Measurements from ENCODE around the gene PTPRE. TPM values are rescaled to one million over a fixed set of nuclear protein-coding genes. Genes with fewer than 3 reads are reported as not detected.

Gene PTPRE
- total RNA-seq, 1 experiment from 2014 or later = 12.3 TPM

GRCh38 chr10:128080641-128081040 is 173.7 kb downstream of the PTPRE start:
- TF ChIP-seq EZH2phosphoT487 (IDR thresholded peaks at IDR 0.05; ENCODE audit: borderline replicate concordance) (no peak), SRF (IDR thresholded peaks at IDR 0.05; ENCODE audit: low read depth) (no peak), RAD21 (IDR thresholded peaks at IDR 0.05; ENCODE audit: low read depth) (no peak), ZFX (IDR thresholded peaks at IDR 0.05) (no peak), ELF1 (IDR thresholded peaks at IDR 0.05; ENCODE audit: borderline replicate concordance, low read depth) (no peak), REST (IDR thresholded peaks at IDR 0.05; ENCODE audit: low read depth) (no peak), FOSL1 (IDR thresholded peaks at IDR 0.05; ENCODE audit: low read depth) (no peak), ZNF274 (IDR thresholded peaks at IDR 0.05; ENCODE audit: low read depth, low read length) (no peak), JUND (IDR thresholded peaks at IDR 0.05) (no peak), EGR1 (IDR thresholded peaks at IDR 0.05; ENCODE audit: low read depth) (no peak), YY1 (IDR thresholded peaks at IDR 0.05; ENCODE audit: extremely low read depth, insufficient replicate concordance, low read depth, low read length) (no peak), CEBPB (IDR thresholded peaks at IDR 0.05; ENCODE audit: low read depth) (no peak), EZH2 (IDR thresholded peaks at IDR 0.05) (no peak), SIN3A (IDR thresholded peaks at IDR 0.05; ENCODE audit: low read depth) (no peak), CBX3 (IDR thresholded peaks at IDR 0.05; ENCODE audit: low read depth) (no peak), POLR2A (IDR thresholded peaks at IDR 0.05; ENCODE audit: borderline replicate concordance, extremely low read depth, insufficient read depth, insufficient read length) (no peak)
- TF ChIP-seq, protein P1, sequence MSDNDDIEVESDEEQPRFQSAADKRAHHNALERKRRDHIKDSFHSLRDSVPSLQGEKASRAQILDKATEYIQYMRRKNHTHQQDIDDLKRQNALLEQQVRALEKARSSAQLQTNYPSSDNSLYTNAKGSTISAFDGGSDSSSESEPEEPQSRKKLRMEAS (IDR thresholded peaks at IDR 0.05) = no peak
- TF ChIP-seq, protein P2, sequence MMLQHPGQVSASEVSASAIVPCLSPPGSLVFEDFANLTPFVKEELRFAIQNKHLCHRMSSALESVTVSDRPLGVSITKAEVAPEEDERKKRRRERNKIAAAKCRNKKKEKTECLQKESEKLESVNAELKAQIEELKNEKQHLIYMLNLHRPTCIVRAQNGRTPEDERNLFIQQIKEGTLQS (IDR thresholded peaks at IDR 0.05) = no peak
- TF ChIP-seq, protein P3, sequence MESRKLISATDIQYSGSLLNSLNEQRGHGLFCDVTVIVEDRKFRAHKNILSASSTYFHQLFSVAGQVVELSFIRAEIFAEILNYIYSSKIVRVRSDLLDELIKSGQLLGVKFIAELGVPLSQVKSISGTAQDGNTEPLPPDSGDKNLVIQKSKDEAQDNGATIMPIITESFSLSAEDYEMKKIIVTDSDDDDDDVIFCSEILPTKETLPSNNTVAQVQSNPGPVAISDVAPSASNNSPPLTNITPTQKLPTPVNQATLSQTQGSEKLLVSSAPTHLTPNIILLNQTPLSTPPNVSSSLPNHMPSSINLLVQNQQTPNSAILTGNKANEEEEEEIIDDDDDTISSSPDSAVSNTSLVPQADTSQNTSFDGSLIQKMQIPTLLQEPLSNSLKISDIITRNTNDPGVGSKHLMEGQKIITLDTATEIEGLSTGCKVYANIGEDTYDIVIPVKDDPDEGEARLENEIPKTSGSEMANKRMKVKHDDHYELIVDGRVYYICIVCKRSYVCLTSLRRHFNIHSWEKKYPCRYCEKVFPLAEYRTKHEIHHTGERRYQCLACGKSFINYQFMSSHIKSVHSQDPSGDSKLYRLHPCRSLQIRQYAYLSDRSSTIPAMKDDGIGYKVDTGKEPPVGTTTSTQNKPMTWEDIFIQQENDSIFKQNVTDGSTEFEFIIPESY (IDR thresholded peaks at IDR 0.05; ENCODE audit: extremely low read depth, insufficient replicate concordance, low read length) = no peak
- H3K79me2 ChIP-seq (ENCODE audit: insufficient read depth, low read length) = no peaks in the 10 kb centered on the region
- no peak overlapping the region for H3K9ac ChIP-seq (ENCODE audit: low read length)
- H3K9me2 ChIP-seq (ENCODE audit: insufficient read depth) = no peaks in the 10 kb centered on the region
- RAD21 ChIA-PET (ENCODE audit: low non-redundant PET in 1 of 2, low total read pairs in 2 of 2, uncharacterized antibody in 2 of 2, unreplicated experiment in 2 of 2) = no interaction called here
- POLR2A ChIA-PET = no interaction called here
- no peak overlapping the region for H2AFZ ChIP-seq (ENCODE audit: low read depth, low read length, poor library complexity, severe bottlenecking)
- no peaks in the 10 kb centered on the region for H3K9me3 ChIP-seq (ENCODE audit: control insufficient read depth in 1 of 2, insufficient read depth in 1 of 2, low read depth in 1 of 2, low read length in 2 of 2)
- no TSS peak for BruUV-seq (replicated peaks)
- no peak overlapping the region for H3K4me2 ChIP-seq (ENCODE audit: low read length)
- H3K4me1 ChIP-seq (ENCODE audit: control insufficient read depth in 1 of 2, insufficient read depth in 2 of 2, low read length in 2 of 2) = no peaks in the 10 kb centered on the region
- no peak overlapping the region for H3K4me3 ChIP-seq (replicated peaks in 1 of 2; ENCODE audit: low read depth in 1 of 2, low read length in 2 of 2)
- ATAC-seq (no peak), DNase-seq (ENCODE audit: low read depth, low spot score) (no peak)
- no peaks in the 10 kb centered on the region for H3K36me3 ChIP-seq (ENCODE audit: control insufficient read depth in 1 of 2, insufficient read depth in 2 of 2, low read length in 2 of 2)
- intact Hi-C loops (cut with micrococcal nuclease) = no loop called here
- no peaks in the 10 kb centered on the region; the same call in 1 of the 2 replicates for H4K20me1 ChIP-seq (ENCODE audit: insufficient read depth)
- H3K27ac ChIP-seq (ENCODE audit: low read depth, low read length) = no peak overlapping the region
- CTCF ChIA-PET = interaction anchor here (1.3 to 2.4 kb wide), 2 partner anchors 11 to 71 kb away, joined by 3 to 8 read pairs; no protein-coding TSS in a partner anchor
- no peaks in the 10 kb centered on the region for H3K27me3 ChIP-seq (ENCODE audit: insufficient read depth, low read length)

Data from HCT116 (cell line).